ENCODE results near the gene RAB40AL.

DNA sequence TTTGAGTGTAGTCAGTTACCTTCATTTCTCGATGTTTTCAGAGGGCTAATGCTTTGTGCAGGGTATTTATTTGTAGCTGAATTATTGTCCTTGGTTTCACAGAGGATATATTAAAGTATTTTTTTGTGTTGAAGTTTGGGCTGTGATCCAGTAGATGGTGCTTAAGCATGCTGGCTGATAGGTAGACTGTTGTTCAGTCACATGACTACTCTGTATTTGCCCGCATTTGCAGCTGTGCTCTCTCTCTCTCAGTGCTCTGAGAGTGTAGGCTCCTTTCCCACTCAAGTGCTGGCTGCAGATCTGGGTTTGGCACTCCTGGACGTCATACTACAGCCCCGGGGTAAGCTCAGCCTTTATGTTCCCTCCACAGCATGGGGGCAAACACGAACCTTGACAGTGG is 21.7 kb downstream of the RAB40AL start:
- no peak for TF ChIP-seq POLR2A (IDR thresholded peaks at IDR 0.05)
- TF ChIP-seq, protein P1, sequence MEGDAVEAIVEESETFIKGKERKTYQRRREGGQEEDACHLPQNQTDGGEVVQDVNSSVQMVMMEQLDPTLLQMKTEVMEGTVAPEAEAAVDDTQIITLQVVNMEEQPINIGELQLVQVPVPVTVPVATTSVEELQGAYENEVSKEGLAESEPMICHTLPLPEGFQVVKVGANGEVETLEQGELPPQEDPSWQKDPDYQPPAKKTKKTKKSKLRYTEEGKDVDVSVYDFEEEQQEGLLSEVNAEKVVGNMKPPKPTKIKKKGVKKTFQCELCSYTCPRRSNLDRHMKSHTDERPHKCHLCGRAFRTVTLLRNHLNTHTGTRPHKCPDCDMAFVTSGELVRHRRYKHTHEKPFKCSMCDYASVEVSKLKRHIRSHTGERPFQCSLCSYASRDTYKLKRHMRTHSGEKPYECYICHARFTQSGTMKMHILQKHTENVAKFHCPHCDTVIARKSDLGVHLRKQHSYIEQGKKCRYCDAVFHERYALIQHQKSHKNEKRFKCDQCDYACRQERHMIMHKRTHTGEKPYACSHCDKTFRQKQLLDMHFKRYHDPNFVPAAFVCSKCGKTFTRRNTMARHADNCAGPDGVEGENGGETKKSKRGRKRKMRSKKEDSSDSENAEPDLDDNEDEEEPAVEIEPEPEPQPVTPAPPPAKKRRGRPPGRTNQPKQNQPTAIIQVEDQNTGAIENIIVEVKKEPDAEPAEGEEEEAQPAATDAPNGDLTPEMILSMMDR (IDR thresholded peaks at IDR 0.05), result no peak

Measured in heart left ventricle (tissue), 13 donors.